ENCODE results near the gene ZNF215. TPM values are rescaled to one million over a fixed set of nuclear protein-coding genes. Genes with fewer than 3 reads are reported as not detected.

Gene ZNF215
- total RNA-seq, 1 experiment from 2014 or later = 12.8 TPM

GRCh38 chr11:6889835-6890234 lies 36.4 kb upstream of the ZNF215 start:
- DNase-seq (ENCODE audit: low read depth, low spot score) = no peak
- no peak for ATAC-seq
- intact Hi-C loops (cut with micrococcal nuclease; ENCODE audit: unreplicated experiment) (no loop called here), in situ Hi-C loops (cut with HindIII; ENCODE audit: low pct_unique_long_range_greater_than_20kb, low sequenced_read_pairs) (no loop called here)
- POLR2A ChIA-PET = no interaction called here
- H3K9me3 ChIP-seq (ENCODE audit: control insufficient read depth, insufficient read depth, low read depth, low read length) = no peaks in the 10 kb centered on the region
- H3K27ac ChIP-seq (ENCODE audit: low read length) = no peak overlapping the region
- no TSS peak for BruUV-seq (replicated peaks)
- H3K36me3 ChIP-seq (ENCODE audit: control insufficient read depth, insufficient read depth, low read length) = no peaks in the 10 kb centered on the region
- H3K27me3 ChIP-seq (ENCODE audit: control insufficient read depth, insufficient read depth, low read length) = peaks cover 4% of the 10 kb centered on the region; the same call in 1 of the 2 replicates
- TF ChIP-seq TCF7L2 (IDR thresholded peaks at IDR 0.05; ENCODE audit: low read depth, low read length) (no peak), REST (IDR thresholded peaks at IDR 0.05; ENCODE audit: insufficient read depth in 1 of 2, low read depth in 2 of 2, low read length in 1 of 2) (no peak), POLR2AphosphoS5 (IDR thresholded peaks at IDR 0.05; ENCODE audit: low read depth, low read length) (no peak), SIN3A (IDR thresholded peaks at IDR 0.05; ENCODE audit: borderline replicate concordance, insufficient read depth, low read depth, low read length) (no peak)
- TF ChIP-seq, protein P1, sequence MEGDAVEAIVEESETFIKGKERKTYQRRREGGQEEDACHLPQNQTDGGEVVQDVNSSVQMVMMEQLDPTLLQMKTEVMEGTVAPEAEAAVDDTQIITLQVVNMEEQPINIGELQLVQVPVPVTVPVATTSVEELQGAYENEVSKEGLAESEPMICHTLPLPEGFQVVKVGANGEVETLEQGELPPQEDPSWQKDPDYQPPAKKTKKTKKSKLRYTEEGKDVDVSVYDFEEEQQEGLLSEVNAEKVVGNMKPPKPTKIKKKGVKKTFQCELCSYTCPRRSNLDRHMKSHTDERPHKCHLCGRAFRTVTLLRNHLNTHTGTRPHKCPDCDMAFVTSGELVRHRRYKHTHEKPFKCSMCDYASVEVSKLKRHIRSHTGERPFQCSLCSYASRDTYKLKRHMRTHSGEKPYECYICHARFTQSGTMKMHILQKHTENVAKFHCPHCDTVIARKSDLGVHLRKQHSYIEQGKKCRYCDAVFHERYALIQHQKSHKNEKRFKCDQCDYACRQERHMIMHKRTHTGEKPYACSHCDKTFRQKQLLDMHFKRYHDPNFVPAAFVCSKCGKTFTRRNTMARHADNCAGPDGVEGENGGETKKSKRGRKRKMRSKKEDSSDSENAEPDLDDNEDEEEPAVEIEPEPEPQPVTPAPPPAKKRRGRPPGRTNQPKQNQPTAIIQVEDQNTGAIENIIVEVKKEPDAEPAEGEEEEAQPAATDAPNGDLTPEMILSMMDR (IDR thresholded peaks at IDR 0.05) = no peak
- no peaks in the 10 kb centered on the region for H3K4me1 ChIP-seq (ENCODE audit: control insufficient read depth, insufficient read depth, low read length)
- CTCF ChIA-PET = interaction anchor here (0.9 kb wide), 1 partner anchor 134 kb away, joined by 4 read pairs; no protein-coding TSS in a partner anchor
- H3K4me3 ChIP-seq (ENCODE audit: low read depth in 2 of 2, low read length in 2 of 2) = no peak overlapping the region

- Histone ChIP-seq H3K9me3 (ENCODE audit: control insufficient read depth, insufficient read depth, low read depth, low read length) (no peaks in the 10 kb centered on the region), H3K4me3 (ENCODE audit: low read depth in 2 of 2, low read length in 2 of 2) (no peak within 1 kb of the TSS), H3K27ac (ENCODE audit: low read length) (no peak within 1 kb of the TSS), H3K27me3 (ENCODE audit: control insufficient read depth, insufficient read depth, low read length) (no peaks in the 10 kb centered on the region), H3K36me3 (ENCODE audit: control insufficient read depth, insufficient read depth, low read length) (no peaks in the 10 kb centered on the region), H3K4me1 (ENCODE audit: control insufficient read depth, insufficient read depth, low read length) (no peaks in the 10 kb centered on the region)
- ChIA-PET CTCF (no interaction called here), POLR2A (no interaction called here)
- ATAC-seq (no peak), DNase-seq (ENCODE audit: low read depth, low spot score) (no peak)
- TF ChIP-seq SIN3A (IDR thresholded peaks at IDR 0.05; ENCODE audit: borderline replicate concordance, insufficient read depth, low read depth, low read length) = no peak
- TF ChIP-seq REST (IDR thresholded peaks at IDR 0.05; ENCODE audit: insufficient read depth in 1 of 2, low read depth in 2 of 2, low read length in 1 of 2) = no peak
- TF ChIP-seq POLR2AphosphoS5 (IDR thresholded peaks at IDR 0.05; ENCODE audit: low read depth, low read length) = no peak
- TF ChIP-seq, protein P1 (IDR thresholded peaks at IDR 0.05) = no peak
- TF ChIP-seq TCF7L2 (IDR thresholded peaks at IDR 0.05; ENCODE audit: low read depth, low read length) = no peak
- no TSS peak for BruUV-seq (replicated peaks)
- intact Hi-C loops (cut with micrococcal nuclease; ENCODE audit: unreplicated experiment) = no loop called here
- in situ Hi-C loops (cut with HindIII; ENCODE audit: low pct_unique_long_range_greater_than_20kb, low sequenced_read_pairs) = no loop called here
Observed at GRCh38 chr11:6892400-6892799, 33.8 kb upstream of the ZNF215 start, which contains the start of gene OR2D2. Gene OR2D2 (minus strand): TSS chr11:6892500. CDS start chr11:6892500, 0 bp downstream.
